B cell (primary cell): ENCODE data around the gene MEF2C. TPM values are rescaled to one million over a fixed set of nuclear protein-coding genes. Genes with fewer than 3 reads are reported as not detected.
A peak's percentile ranks its signal among the peaks of the same experiment; 100 is the strongest.

Source experiments
- ATAC-seq: fragments of 200-7000 bp; cut with Tn5 transposase; one replicate; pipeline ENCODE4 v1.10.0; 2021; ENCODE audit warnings: low read depth, mild to moderate bottlenecking, moderate number of reproducible peaks, moderate library complexity
- CTCF ChIA-PET: fragments of 350-600 bp; sonication (Branson Sonifier 250); formaldehyde crosslinking; loops from one replicate; lab custom pipeline; 2021; ENCODE audit warnings: antibody characterized with exemption, inconsistent platforms; lab: Charles Lee
- POLR2A ChIA-PET: fragments of 350-600 bp; sonication (Branson Sonifier 250); formaldehyde crosslinking; loops from one replicate; lab custom pipeline; 2021; ENCODE audit warnings: antibody characterized with exemption; lab: Charles Lee
- DNase-seq: peaks from one replicate; pipeline ENCODE4 v3.0.0; 2013
- H2AFZ ChIP-seq: 2 replicates; pipeline ENCODE4 v1.6.1; 2012; ENCODE audit warnings: mild to moderate bottlenecking, low read depth, low read length; ENCODE audit not compliant: insufficient read depth, poor library complexity, severe bottlenecking
- H3K27ac ChIP-seq, 2 donors: 1 replicate in 1 of 2; 2 replicates in 1 of 2; pipeline ENCODE4 v1.5.1; 2012 to 2013; ENCODE audit warnings: low read length in 2 of 2, mild to moderate bottlenecking in 2 of 2, moderate library complexity in 1 of 2
- H3K27me3 ChIP-seq, 4 experiments: fragments of 200-600 bp in 1 of 4; sonication (generic) in 1 of 4; replicated peaks in 1 of 4; 1 replicate in 2 of 4; 2 replicates in 2 of 4; pipeline versions ENCODE4 v1.6.1 to v1.7.0; 2013 to 2016; ENCODE audit warnings: low read length in 3 of 4, mild to moderate bottlenecking in 2 of 4, mixed read lengths in 1 of 4, moderate library complexity in 1 of 4; ENCODE audit not compliant: insufficient read depth in 4 of 4, control insufficient read depth in 3 of 4; ENCODE audit errors: control extremely low read depth in 1 of 4
- H3K36me3 ChIP-seq, 2 experiments: replicated peaks in 1 of 2; 1 replicate in 1 of 2; 2 replicates in 1 of 2; pipeline versions ENCODE4 v1.6.1 to v1.7.1; 2013; ENCODE audit warnings: low read length in 1 of 2; ENCODE audit not compliant: insufficient read depth in 2 of 2, control insufficient read depth in 1 of 2; ENCODE audit errors: control extremely low read depth in 1 of 2, extremely low read depth in 1 of 2
- H3K4me1 ChIP-seq, 2 donors: fragments of 200-600 bp in 1 of 2; sonication (generic) in 1 of 2; 1 replicate in 1 of 2; 2 replicates in 1 of 2; pipeline versions ENCODE4 v1.5.1 to v1.6.1; 2013 to 2017; ENCODE audit warnings: low read length in 2 of 2; ENCODE audit not compliant: control insufficient read depth in 2 of 2, insufficient read depth in 2 of 2
- H3K4me2 ChIP-seq: replicated peaks from 2 replicates; pipeline ENCODE3; 2012; ENCODE audit warnings: mild to moderate bottlenecking, low read depth, low read length; ENCODE audit not compliant: poor library complexity, severe bottlenecking
- H3K4me3 ChIP-seq, 5 experiments: fragments of 200-600 bp in 1 of 5; sonication (generic) in 1 of 5; 1 replicate in 3 of 5; 2 replicates in 2 of 5; pipeline versions ENCODE4 v1.5.1 to v1.7.0; 2011 to 2016; ENCODE audit warnings: low read length in 4 of 5, mild to moderate bottlenecking in 4 of 5, low read depth in 2 of 5, control low read depth in 1 of 5, moderate library complexity in 1 of 5; ENCODE audit not compliant: insufficient read depth in 1 of 5; ENCODE audit errors: control extremely low read depth in 1 of 5, extremely low read depth in 1 of 5
- H3K79me2 ChIP-seq: fragments of 200-600 bp; sonication (generic); one replicate; pipeline ENCODE4 v1.6.0; 2016; ENCODE audit warnings: low read length; ENCODE audit not compliant: control insufficient read depth, insufficient read depth
- H3K9ac ChIP-seq: fragments of 200-600 bp; sonication (generic); 2 replicates; pipeline ENCODE4 v1.6.1; 2017; ENCODE audit warnings: mild to moderate bottlenecking, low read length, moderate library complexity
- H3K9me3 ChIP-seq, 3 donors: one replicate each; pipeline versions ENCODE4 v1.6.1 to v1.7.1; 2013; ENCODE audit warnings: low read length in 2 of 3; ENCODE audit not compliant: control insufficient read depth in 2 of 3, insufficient read depth in 1 of 3; ENCODE audit errors: control extremely low read depth in 1 of 3
- H4K20me1 ChIP-seq: 2 replicates; pipeline ENCODE4 v1.6.0; 2012; ENCODE audit warnings: mild to moderate bottlenecking, low read length; ENCODE audit not compliant: insufficient read depth, control insufficient read depth, poor library complexity, severe bottlenecking
- H3K27ac Mint-ChIP-seq: one replicate; pipeline ENCODE4 v1.8.0; 2021; ENCODE audit warnings: mixed read lengths
- H3K27me3 Mint-ChIP-seq: one replicate; pipeline ENCODE4 v1.8.0; 2021; ENCODE audit warnings: mixed read lengths
- H3K4me1 Mint-ChIP-seq: one replicate; pipeline ENCODE4 v1.8.0; 2021; ENCODE audit warnings: mixed read lengths
- H3K4me3 Mint-ChIP-seq: one replicate; pipeline ENCODE4 v1.8.0; 2021; ENCODE audit warnings: mixed read lengths
- H3K9me3 Mint-ChIP-seq: one replicate; pipeline ENCODE4 v1.8.0; 2022; ENCODE audit warnings: mixed read lengths; ENCODE audit not compliant: insufficient read depth
- EZH2 ChIP-seq: IDR thresholded peaks from 2 replicates; pipeline ENCODE4 v1.6.1; 2012; ENCODE audit warnings: borderline replicate concordance, low read depth, mild to moderate bottlenecking, moderate library complexity, low read length; ENCODE audit not compliant: insufficient read depth, poor library complexity, severe bottlenecking
- whole genome bisulfite sequencing: methylation state at CpG from one replicate; pipeline ENCODE4 v1.1.5; 2013; ENCODE audit warnings: missing lambda C conversion rate; ENCODE audit not compliant: insufficient coverage; 5-methylcytosine and 5-hydroxymethylcytosine counted together
- intact Hi-C: fragments of 100-400 bp; cut with micrococcal nuclease; formaldehyde crosslinking; loops from one replicate; pipeline ENCODE4 v1.10.0; 2022
- polyA plus RNA-seq: library from polyadenylated mRNA; depleted of rRNA; stranded (reverse); fragments of >200 nt; gene quantifications from 2 replicates; pipeline ENCODE4 v1.2.3, GENCODE V29; 2012
- total RNA-seq, 2 donors: library from RNA; stranded (reverse); fragments of 120-200 nt in 1 of 2; gene quantifications; 1 replicate in 1 of 2; 2 replicates in 1 of 2; pipeline versions ENCODE4 v1.2.3 to v1.2.4, GENCODE V29; 2013 to 2022
- TF ChIP-seq, protein P1 (sequence below): fragments of 200-600 bp; IDR thresholded peaks from one replicate; pipeline ENCODE4 v1.8.0; 2022; ENCODE audit warnings: antibody characterized with exemption, mild to moderate bottlenecking

Gene MEF2C
- total and polyA plus RNA-seq, 2 donors (not counting 1 experiment from before 2014, with no cell fraction given) = 97.4 to 354 TPM

DNA sequence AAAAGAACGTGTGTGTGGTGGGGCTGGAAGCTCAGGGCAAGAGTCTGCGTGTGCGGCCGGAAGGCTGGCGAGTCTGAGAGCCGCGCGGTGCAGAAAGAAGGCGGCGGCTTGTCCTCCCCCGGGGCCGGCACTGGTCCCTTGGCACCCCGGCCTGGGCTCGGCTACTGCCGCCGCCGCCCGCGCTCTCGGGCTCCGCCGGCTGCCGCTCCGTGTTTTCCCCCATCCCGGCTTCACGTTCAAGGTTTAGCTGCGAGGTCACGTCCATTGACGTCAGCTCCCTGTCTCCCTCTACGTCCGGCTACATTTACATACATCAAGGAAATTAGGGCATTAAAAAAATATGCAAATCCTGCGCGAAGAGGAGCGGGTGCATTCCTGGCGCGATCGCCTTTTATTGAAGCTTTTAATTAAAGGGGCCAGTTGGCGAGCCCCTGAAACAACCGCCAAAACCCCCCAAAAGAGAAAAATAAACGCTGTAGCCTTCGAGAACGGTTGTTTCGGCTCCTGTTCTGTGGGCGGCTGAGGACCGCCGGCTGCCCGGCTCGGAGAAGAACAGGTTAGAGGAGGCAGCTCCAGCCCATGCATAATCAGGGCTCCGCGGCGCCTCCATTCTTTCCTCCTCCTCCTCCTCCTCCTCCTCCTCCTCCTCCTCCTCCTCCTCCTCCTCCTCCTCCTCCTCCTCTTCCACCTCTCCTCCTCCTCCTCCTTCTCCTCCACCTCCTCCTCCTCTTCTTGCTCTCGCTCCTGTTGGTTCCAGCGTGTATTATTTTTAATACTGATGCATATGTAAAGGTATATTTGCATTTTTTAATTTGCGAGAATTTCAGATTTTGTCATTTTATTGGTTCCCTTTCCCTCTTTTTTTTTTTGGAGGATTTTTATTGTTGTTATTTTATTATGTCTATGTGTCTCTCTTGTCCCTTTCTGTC, 207.0 kb downstream of the MEF2C start:
- Histone ChIP-seq H2AFZ (peak overlapping the region; percentile 65), H3K9me3 (peaks cover 14 to 75% (median 37%) of the 10 kb centered on the region in 3 donors), H3K4me3 (peak overlapping the region in 4 of 5 experiments; percentile 43 to 63 (median 54)), H3K79me2 (no peaks in the 10 kb centered on the region), H3K36me3 (no peaks in the 10 kb centered on the region), H4K20me1 (no peaks in the 10 kb centered on the region), H3K4me2 (peak overlapping the region; percentile 95), H3K4me1 (peaks cover 39 to 72% of the 10 kb centered on the region in 2 donors), H3K27me3 (peaks cover 8 to 99% (median 84%) of the 10 kb centered on the region in 4 experiments), H3K27ac (no peak overlapping the region), H3K9ac (peak overlapping the region; percentile 69)
- DNase-seq = no peak
- peaks cover 32% of the 10 kb centered on the region for H3K4me1 Mint-ChIP-seq
- peak overlapping the region; percentile 91 for H3K4me3 Mint-ChIP-seq
- H3K27ac Mint-ChIP-seq = peak overlapping the region; percentile 80
- 1% methylated on average over 41 of the region's 54 CpGs for WGBS
- POLR2A ChIA-PET = no interaction called here
- CTCF ChIA-PET = interaction anchor here (1.3 to 4.1 kb wide), 3 partner anchors 16 to 895 kb away, joined by 5 to 38 read pairs (median 8); no protein-coding TSS in a partner anchor
- peaks cover 8% of the 10 kb centered on the region for H3K9me3 Mint-ChIP-seq
- H3K27me3 Mint-ChIP-seq = peaks cover 73% of the 10 kb centered on the region
- peak; percentile 59 for ATAC-seq
- intact Hi-C loops = loop anchor here (1.0 to 10.0 kb wide), 5 partner anchors 9 to 1261 kb away; partner anchors contain the start of gene CCNH
- no peak for TF ChIP-seq EZH2
- TF ChIP-seq, protein P1, sequence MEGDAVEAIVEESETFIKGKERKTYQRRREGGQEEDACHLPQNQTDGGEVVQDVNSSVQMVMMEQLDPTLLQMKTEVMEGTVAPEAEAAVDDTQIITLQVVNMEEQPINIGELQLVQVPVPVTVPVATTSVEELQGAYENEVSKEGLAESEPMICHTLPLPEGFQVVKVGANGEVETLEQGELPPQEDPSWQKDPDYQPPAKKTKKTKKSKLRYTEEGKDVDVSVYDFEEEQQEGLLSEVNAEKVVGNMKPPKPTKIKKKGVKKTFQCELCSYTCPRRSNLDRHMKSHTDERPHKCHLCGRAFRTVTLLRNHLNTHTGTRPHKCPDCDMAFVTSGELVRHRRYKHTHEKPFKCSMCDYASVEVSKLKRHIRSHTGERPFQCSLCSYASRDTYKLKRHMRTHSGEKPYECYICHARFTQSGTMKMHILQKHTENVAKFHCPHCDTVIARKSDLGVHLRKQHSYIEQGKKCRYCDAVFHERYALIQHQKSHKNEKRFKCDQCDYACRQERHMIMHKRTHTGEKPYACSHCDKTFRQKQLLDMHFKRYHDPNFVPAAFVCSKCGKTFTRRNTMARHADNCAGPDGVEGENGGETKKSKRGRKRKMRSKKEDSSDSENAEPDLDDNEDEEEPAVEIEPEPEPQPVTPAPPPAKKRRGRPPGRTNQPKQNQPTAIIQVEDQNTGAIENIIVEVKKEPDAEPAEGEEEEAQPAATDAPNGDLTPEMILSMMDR = no peak
